K562 (cell line): ENCODE data around the gene NDUFA5. TPM values are rescaled to one million over a fixed set of nuclear protein-coding genes. Genes with fewer than 3 reads are reported as not detected.

Experiments used
- ELF1 ChIP-seq: fragments of 200-800 bp; sonication (Bioruptor generic); IDR thresholded peaks from 2 replicates; pipeline ENCODE4 v1.6.1; 2016; ENCODE audit warnings: missing genetic modification characterization, missing compliant biosample characterization
- HNRNPK ChIP-seq: fragments of 200-400 bp; formaldehyde crosslinking; IDR thresholded peaks from one replicate; pipeline ENCODE4 v1.6.1; 2018; ENCODE audit warnings: mild to moderate bottlenecking, low read depth, low read length; ENCODE audit not compliant: poor library complexity, severe bottlenecking
- JUNB ChIP-seq: fragments of 450-650 bp; formaldehyde crosslinking; conservative IDR thresholded peaks from 2 replicates; pipeline ENCODE4 v1.4.0; 2020; ENCODE audit warnings: mild to moderate bottlenecking
- NCOA6 ChIP-seq: fragments of 450-650 bp; IDR thresholded peaks from 2 replicates; pipeline ENCODE4 v1.6.1; 2017; ENCODE audit warnings: mild to moderate bottlenecking
- NFIC ChIP-seq: fragments of 450-650 bp; IDR thresholded peaks from 2 replicates; pipeline ENCODE4 v1.6.1; 2017; ENCODE audit warnings: mild to moderate bottlenecking, inconsistent platforms
- RHOXF2B ChIP-seq: fragments of 250-450 bp; sonication (Bioruptor Pico); conservative IDR thresholded peaks from 2 replicates; pipeline ENCODE4 v1.5.1; 2021
- TAF1 ChIP-seq: IDR thresholded peaks from 2 replicates; pipeline ENCODE4 v1.6.1; 2011; ENCODE audit warnings: mild to moderate bottlenecking, low read length, moderate library complexity; ENCODE audit not compliant: insufficient read depth, control insufficient read depth, severe bottlenecking; ENCODE audit errors: extremely low read depth
- ZBTB1 ChIP-seq: sonication (generic); formaldehyde crosslinking; IDR thresholded peaks from 2 replicates; pipeline ENCODE4 v1.8.1; 2023; ENCODE audit warnings: missing genetic modification reagents, low read depth, mild to moderate bottlenecking, borderline replicate concordance
- ZNF583 ChIP-seq: fragments of 250-450 bp; sonication (Bioruptor Pico); IDR thresholded peaks from 2 replicates; pipeline ENCODE4 v1.4.0; 2020
- polyA plus RNA-seq, 8 experiments: library from polyadenylated mRNA; depleted of rRNA in 4 of 8; stranded (reverse) in 5 of 8; unstranded in 3 of 8; fragments of >200 nt; fragmentation: Nextera tagmentation in 2 of 8; fragmentation: Illumina TruSeq in 1 of 8; extraction: Ambion mirVana in 2 of 8; extraction: Trizol in 1 of 8; gene quantifications; 2 replicates each; pipeline versions ENCODE4 v1.2.1 to v1.2.3, GENCODE V29; 2011 to 2014; ENCODE audit warnings: inconsistent platforms in 1 of 8, missing spikeins in 1 of 8
- total RNA-seq, 7 experiments: library from RNA; depleted of rRNA in 6 of 7; stranded (reverse); fragments of >200 nt in 6 of 7; fragmentation: Illumina TruSeq in 2 of 7; extraction: Trizol in 2 of 7; gene quantifications; 2 replicates each; pipeline versions ENCODE4 v1.2.1 to v1.2.3, GENCODE V29; 2011 to 2021; ENCODE audit warnings: low replicate concordance in 1 of 7
- TF ChIP-seq, protein P1 (sequence below): fragments of 250-450 bp; sonication (Bioruptor Pico); IDR thresholded peaks from 2 replicates; pipeline ENCODE4 v1.5.0; 2021; ENCODE audit warnings: mild to moderate bottlenecking, borderline replicate concordance
- TF ChIP-seq, protein P2 (sequence below), 2 experiments: fragments of 150-350 bp in 1 of 2; IDR thresholded peaks; 2 replicates each; pipeline ENCODE4 v1.6.1; 2012 to 2016; ENCODE audit warnings: low read depth in 2 of 2, low read length in 2 of 2, mild to moderate bottlenecking in 1 of 2, moderate library complexity in 1 of 2
- TF ChIP-seq, protein P3 (sequence below), 2 experiments: fragments of 450-650 bp; IDR thresholded peaks; 2 replicates each; pipeline ENCODE4 v1.6.1; 2016; ENCODE audit warnings: mild to moderate bottlenecking in 2 of 2, borderline replicate concordance in 1 of 2, low read depth in 1 of 2, moderate library complexity in 1 of 2

Gene NDUFA5
- total and polyA plus RNA-seq, 9 of the 15 experiments (the other 6 are each of a cell fraction or from before 2014, with no cell fraction given) = 155 to 677 (median 269) TPM

- TF ChIP-seq, protein P1, sequence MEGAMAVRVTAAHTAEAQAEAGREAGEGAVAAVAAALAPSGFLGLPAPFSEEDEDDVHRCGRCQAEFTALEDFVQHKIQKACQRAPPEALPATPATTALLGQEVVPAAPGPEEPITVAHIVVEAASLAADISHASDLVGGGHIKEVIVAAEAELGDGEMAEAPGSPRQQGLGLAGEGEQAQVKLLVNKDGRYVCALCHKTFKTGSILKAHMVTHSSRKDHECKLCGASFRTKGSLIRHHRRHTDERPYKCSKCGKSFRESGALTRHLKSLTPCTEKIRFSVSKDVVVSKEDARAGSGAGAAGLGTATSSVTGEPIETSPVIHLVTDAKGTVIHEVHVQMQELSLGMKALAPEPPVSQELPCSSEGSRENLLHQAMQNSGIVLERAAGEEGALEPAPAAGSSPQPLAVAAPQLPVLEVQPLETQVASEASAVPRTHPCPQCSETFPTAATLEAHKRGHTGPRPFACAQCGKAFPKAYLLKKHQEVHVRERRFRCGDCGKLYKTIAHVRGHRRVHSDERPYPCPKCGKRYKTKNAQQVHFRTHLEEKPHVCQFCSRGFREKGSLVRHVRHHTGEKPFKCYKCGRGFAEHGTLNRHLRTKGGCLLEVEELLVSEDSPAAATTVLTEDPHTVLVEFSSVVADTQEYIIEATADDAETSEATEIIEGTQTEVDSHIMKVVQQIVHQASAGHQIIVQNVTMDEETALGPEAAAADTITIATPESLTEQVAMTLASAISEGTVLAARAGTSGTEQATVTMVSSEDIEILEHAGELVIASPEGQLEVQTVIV (CRISPR knock-in tag) = no peak
- no peak for TF ChIP-seq JUNB (CRISPR knock-in tag)
- no peak for TF ChIP-seq HNRNPK
- peak; percentile 49 for TF ChIP-seq TAF1
- TF ChIP-seq ZNF583 = no peak
- TF ChIP-seq ZBTB1 (CRISPR knock-in tag) = no peak
- TF ChIP-seq, protein P2, sequence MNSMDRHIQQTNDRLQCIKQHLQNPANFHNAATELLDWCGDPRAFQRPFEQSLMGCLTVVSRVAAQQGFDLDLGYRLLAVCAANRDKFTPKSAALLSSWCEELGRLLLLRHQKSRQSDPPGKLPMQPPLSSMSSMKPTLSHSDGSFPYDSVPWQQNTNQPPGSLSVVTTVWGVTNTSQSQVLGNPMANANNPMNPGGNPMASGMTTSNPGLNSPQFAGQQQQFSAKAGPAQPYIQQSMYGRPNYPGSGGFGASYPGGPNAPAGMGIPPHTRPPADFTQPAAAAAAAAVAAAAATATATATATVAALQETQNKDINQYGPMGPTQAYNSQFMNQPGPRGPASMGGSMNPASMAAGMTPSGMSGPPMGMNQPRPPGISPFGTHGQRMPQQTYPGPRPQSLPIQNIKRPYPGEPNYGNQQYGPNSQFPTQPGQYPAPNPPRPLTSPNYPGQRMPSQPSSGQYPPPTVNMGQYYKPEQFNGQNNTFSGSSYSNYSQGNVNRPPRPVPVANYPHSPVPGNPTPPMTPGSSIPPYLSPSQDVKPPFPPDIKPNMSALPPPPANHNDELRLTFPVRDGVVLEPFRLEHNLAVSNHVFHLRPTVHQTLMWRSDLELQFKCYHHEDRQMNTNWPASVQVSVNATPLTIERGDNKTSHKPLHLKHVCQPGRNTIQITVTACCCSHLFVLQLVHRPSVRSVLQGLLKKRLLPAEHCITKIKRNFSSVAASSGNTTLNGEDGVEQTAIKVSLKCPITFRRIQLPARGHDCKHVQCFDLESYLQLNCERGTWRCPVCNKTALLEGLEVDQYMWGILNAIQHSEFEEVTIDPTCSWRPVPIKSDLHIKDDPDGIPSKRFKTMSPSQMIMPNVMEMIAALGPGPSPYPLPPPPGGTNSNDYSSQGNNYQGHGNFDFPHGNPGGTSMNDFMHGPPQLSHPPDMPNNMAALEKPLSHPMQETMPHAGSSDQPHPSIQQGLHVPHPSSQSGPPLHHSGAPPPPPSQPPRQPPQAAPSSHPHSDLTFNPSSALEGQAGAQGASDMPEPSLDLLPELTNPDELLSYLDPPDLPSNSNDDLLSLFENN (IDR thresholded peaks at IDR 0.05; ENCODE audit: low read depth in 2 of 2, low read length in 2 of 2) = no peak; a peak in 1 of 4 replicates
- TF ChIP-seq, protein P3, sequence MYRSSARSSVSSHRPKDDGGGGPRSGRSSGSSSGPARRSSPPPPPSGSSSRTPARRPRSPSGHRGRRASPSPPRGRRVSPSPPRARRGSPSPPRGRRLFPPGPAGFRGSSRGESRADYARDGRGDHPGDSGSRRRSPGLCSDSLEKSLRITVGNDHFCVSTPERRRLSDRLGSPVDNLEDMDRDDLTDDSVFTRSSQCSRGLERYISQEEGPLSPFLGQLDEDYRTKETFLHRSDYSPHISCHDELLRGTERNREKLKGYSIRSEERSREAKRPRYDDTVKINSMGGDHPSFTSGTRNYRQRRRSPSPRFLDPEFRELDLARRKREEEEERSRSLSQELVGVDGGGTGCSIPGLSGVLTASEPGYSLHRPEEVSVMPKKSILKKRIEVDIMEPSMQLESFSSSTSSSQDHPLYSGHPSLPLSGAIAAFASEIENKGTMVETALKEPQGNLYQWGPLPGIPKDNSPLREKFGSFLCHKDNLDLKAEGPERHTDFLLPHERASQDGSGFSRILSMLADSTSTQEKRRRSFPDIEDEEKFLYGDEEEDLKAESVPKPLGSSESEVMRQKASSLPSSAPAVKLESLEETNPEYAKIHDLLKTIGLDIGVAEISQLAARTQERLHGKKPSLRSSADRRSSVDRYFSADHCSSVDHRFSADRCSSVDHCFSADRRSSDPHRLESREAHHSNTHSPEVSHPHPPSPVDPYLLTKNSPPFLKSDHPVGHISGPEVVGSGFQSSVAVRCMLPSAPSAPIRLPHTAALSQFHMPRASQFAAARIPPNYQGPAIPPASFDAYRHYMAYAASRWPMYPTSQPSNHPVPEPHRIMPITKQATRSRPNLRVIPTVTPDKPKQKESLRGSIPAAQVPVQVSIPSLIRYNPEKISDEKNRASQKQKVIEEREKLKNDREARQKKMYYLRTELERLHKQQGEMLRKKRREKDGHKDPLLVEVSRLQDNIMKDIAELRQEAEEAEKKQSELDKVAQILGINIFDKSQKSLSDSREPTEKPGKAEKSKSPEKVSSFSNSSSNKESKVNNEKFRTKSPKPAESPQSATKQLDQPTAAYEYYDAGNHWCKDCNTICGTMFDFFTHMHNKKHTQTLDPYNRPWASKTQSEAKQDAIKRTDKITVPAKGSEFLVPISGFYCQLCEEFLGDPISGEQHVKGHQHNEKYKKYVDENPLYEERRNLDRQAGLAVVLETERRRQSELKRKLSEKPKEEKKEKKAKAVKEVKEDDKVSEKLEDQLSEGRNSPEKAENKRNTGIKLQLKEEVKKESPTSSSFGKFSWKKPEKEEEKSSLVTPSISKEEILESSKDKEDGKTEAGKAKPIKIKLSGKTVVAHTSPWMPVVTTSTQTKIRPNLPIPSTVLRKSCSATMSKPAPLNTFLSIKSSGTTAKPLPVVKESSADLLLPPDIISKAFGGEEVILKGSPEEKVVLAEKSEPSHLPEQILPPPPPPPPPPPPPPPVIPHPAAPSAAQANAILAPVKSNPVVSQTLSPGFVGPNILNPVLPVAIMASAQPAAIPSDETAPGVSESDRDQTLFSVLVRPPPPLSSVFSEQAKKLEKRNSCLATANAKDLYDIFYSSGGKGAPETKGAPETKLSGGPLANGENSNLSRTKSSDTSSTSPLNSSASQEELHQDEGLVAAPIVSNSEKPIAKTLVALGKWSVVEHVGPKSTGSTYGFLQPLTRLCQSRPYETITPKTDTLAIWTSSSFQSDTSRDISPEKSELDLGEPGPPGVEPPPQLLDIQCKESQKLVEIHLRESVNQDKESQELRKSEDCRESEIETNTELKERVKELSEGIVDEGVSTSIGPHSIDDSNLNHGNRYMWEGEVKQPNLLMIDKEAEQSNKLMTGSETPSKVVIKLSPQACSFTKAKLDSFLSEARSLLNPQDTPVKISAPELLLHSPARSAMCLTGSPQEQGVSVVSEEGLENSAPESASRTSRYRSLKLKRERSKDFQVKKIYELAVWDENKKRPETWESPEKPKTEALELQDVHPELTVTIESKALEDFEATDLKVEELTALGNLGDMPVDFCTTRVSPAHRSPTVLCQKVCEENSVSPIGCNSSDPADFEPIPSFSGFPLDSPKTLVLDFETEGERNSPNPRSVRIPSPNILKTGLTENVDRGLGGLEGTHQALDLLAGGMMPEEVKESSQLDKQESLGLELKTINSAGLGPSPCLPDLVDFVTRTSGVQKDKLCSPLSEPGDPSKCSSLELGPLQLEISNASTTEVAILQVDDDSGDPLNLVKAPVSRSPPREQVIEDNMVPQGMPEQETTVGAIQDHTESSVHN (IDR thresholded peaks at IDR 0.05; ENCODE audit: borderline replicate concordance in 1 of 2, low read depth in 1 of 2) = no peak
- TF ChIP-seq NCOA6 = no peak
- no peak for TF ChIP-seq RHOXF2B (CRISPR knock-in tag)
- TF ChIP-seq ELF1 (tag) = peak; percentile 66
- TF ChIP-seq NFIC = peak; percentile 50; the same call in 1 of the 2 replicates
These were observed 23.0 kb downstream of the NDUFA5 start, which contains the start of gene IQUB (continued) for GRCh38 chr7:123534383-123535260.
